Fibroblast of pulmonary artery (primary cell): ENCODE measurements around the gene PPP1R13B.
A peak's percentile ranks its signal among the peaks of the same experiment; 100 is the strongest.

Source experiments
- DNase-seq: peaks from one replicate; pipeline ENCODE4 v3.0.0-alpha.2; 2010; ENCODE audit warnings: low read depth
- H3K4me3 ChIP-seq: replicated peaks from 2 replicates; pipeline ENCODE4 v1.5.1; 2011; ENCODE audit warnings: low read depth, mild to moderate bottlenecking, control low read depth, low read length, moderate library complexity
- TF ChIP-seq, protein P1 (sequence below): IDR thresholded peaks from 2 replicates; pipeline ENCODE4 v1.5.1; 2011; ENCODE audit warnings: mild to moderate bottlenecking, control low read depth, low read length, inconsistent platforms; ENCODE audit errors: missing control alignments

Gene PPP1R13B

DNA sequence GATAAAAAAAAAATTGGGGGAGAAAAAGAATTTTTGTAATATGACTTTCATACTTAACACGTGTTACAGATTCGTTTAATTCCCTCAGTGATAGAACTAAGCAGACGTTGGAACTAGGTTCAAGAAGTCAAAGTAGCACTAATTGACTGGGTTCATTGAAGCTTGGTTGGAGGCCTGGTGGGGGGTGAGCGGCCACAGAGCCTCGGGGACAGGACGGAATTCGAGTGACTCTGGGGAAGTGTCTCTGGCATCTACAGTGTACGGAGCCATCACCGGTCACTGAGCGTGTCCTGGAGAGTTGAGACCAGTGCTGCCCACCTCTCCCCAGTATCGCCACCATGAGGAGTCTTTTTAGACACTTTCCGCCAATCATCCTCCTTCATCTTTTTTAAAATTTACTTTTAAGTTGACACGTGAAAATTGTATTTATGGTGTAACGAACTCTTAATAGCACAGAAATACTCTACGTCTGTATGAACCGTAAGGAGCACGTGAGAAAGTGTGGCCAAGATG lies 130.4 kb downstream of the PPP1R13B start:
- no peak for DNase-seq
- TF ChIP-seq, protein P1, sequence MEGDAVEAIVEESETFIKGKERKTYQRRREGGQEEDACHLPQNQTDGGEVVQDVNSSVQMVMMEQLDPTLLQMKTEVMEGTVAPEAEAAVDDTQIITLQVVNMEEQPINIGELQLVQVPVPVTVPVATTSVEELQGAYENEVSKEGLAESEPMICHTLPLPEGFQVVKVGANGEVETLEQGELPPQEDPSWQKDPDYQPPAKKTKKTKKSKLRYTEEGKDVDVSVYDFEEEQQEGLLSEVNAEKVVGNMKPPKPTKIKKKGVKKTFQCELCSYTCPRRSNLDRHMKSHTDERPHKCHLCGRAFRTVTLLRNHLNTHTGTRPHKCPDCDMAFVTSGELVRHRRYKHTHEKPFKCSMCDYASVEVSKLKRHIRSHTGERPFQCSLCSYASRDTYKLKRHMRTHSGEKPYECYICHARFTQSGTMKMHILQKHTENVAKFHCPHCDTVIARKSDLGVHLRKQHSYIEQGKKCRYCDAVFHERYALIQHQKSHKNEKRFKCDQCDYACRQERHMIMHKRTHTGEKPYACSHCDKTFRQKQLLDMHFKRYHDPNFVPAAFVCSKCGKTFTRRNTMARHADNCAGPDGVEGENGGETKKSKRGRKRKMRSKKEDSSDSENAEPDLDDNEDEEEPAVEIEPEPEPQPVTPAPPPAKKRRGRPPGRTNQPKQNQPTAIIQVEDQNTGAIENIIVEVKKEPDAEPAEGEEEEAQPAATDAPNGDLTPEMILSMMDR, result no peak
- H3K4me3 ChIP-seq, result peak overlapping the region; percentile 68

DNA sequence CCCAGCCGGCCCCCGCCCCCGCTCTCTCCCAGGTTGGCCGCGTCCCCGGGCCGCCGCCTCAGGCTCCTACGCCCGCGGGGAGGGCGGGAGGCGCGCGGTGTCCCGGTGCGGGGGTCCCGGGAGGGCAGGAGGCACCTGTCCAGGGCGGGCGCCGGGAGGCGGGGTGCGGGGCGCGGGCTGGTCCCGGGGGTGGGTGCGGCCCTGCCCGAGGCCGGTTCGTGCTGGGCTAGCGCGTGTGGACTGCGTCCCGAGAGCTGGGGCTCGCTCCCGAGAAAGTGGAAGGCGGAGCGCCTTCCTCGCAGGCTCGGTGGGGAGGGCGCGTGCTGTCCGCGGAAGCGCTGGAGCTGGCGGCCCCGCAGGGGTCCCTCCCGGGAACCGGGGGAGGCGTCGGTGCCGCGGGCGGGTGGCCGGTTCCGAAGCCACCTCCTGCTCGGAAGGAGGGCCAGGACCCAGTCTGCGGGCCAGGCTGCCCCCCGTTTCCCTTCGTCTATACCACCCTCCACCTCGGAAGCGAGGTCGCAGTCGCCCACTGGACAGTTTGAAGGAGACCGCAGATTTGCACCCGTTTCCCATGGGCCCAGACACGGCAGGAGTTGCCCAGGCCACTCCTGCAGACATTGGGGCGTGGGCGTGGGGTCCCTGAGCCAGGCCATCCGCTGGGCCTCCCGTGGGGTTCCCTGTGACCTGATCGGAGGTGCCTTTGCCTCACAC lies 131.1 kb downstream of the PPP1R13B start:
- peak overlapping the region; percentile 68 for H3K4me3 ChIP-seq
- TF ChIP-seq, protein P1, result no peak
- DNase-seq, result no peak

DNA sequence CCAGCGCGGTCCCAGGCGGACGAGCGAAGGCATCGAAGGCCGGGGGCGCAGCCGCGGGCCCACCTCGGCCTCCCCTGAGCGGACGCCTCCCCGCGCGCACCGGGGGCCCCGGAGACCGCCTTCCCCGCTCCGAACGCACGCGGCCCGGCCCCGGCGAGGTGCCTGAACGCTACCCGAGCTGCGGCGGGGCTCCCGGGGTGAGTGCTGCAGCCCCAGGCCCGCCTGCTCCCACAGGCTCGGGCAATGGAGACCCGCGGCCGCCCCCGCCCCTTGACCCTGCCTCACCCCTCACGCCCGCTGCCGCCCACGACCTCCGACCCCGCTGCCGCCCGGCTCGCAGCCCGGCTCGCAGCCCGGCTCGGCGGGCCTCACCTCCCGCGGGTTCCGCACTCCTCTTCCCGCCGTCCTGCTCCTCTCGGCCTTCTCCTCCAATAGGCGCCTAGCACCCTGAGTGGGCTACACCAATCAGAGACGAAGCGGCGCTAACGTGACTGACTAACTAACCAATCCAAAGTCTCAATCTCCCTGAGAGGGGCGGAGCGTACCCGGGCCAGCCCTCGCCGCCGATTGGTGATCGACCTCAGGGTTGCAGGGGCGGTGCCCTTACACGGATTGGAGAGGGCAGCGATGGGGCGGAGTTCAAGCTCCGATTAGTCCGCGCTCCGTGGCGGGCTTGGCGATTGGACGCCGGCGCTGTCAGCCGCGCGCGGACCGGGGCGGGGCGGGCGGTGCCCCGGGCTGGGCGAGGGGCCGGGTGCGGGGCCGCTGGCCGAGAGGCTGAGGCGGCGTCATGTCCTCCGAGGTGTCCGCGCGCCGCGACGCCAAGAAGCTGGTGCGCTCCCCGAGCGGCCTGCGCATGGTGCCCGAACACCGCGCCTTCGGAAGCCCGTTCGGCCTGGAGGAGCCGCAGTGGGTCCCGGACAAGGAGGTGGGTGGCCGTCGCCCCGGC lies 132.0 kb downstream of the PPP1R13B start, which contains the start of the genes XRCC3 and ZFYVE21:
XRCC3 (minus strand) TSS at position 400 of the 949 bp plus-strand sequence. CDS start 4,364 bp downstream, outside the sequence.
ZFYVE21 (plus strand) TSS at position 759 of the 949 bp plus-strand sequence; CDS start at position 791, 32 bp downstream.
- peak; percentile 99 for DNase-seq
- peak within 1 kb of the TSS; percentile 68 for H3K4me3 ChIP-seq
- TF ChIP-seq, protein P1, result no peak

DNA sequence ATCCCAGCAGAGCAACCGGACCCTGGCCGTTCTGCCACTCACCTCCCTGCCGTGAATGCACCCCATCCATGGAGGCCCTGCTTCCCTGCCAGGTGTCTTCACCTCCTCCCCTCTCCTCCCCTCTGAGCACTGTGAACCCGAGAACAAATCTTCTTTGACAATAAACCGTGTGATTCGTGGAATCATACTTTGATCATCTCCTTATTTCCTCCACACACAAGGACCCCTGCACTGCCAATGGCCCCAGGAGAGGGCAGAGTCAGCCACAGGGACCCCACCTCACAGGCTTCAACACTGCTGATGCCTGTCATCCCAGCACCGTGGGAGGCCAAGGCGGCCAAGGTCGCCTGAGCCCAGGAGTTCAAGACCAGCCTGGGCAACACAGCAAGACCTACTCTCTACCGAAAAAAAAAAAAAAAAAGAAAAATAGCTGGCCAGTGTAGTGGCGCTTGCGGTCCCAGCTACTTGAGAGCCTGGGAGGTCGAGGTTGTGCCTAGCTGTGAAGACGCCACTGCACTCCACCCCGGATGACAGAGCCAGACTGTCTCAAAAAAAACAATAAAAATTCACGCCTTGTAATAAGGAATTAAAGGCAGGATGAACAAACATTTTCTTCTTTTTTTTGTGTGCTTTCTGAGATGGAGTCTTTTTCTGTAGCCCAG lies 133.2 kb downstream of the PPP1R13B start:
- TF ChIP-seq, protein P1, result no peak
- no peak for DNase-seq
- H3K4me3 ChIP-seq, result peak overlapping the region; percentile 52

DNA sequence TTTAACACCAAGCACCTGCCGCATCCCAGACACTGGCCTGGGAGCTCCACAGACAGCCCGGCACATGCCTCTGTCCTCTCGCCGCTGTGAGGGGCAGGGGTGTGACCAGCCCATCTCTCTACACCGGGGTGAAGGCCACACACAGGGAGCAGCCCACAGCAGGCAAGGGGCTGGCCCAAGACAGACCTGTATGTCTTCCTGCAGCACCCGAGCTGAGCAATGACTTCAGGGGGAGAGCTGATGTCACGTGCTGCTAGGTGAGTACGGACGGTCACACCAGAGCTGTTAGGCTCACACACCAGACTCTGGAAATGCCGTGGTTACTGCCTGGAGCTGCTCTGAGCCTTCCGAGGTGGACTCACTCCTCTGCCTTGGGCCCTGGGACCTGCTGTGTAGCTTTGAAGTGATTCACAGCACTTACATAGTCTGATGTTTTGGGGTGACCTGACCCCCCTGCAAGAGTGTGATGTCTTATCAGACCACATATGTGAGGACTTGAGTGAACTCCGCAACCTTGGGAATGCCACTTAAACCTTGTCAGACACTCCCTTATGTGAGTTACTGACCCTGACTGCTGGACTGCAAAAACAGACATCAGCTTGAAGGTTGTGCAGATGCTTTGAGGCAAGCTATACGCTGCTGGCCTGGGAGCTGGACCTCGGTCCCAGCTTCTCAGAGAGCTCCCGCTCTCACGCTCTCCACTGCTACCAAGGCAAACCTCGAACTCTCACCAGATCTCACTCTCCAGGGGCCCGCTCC lies 133.9 kb downstream of the PPP1R13B start:
- TF ChIP-seq, protein P1, result no peak
- DNase-seq, result no peak
- no peak overlapping the region for H3K4me3 ChIP-seq
